Duodenal mucosa (tissue), 2 donors: ENCODE results near the gene OLR1.

Experiments
- H3K27ac ChIP-seq: one replicate; pipeline ENCODE4 v1.7.0; 2013; ENCODE audit warnings: low read depth, low read length
- H3K27me3 ChIP-seq, 2 donors: one replicate each; pipeline ENCODE4 v1.7.0; 2013; ENCODE audit warnings: low read length in 2 of 2, control low read depth in 1 of 2; ENCODE audit not compliant: insufficient read depth in 2 of 2, control insufficient read depth in 1 of 2
- H3K36me3 ChIP-seq, 2 donors: one replicate each; pipeline ENCODE4 v1.7.0; 2013; ENCODE audit warnings: low read length in 2 of 2, control low read depth in 1 of 2; ENCODE audit not compliant: insufficient read depth in 2 of 2, control insufficient read depth in 1 of 2
- H3K4me1 ChIP-seq, 2 donors: one replicate each; pipeline ENCODE4 v1.7.0; 2013; ENCODE audit warnings: low read length in 2 of 2, control low read depth in 1 of 2; ENCODE audit not compliant: insufficient read depth in 2 of 2, control insufficient read depth in 1 of 2
- H3K4me3 ChIP-seq, 2 donors: one replicate each; pipeline ENCODE4 v1.7.0; 2013; ENCODE audit warnings: low read length in 2 of 2, low read depth in 1 of 2
- H3K9ac ChIP-seq, 2 donors: one replicate each; pipeline ENCODE4 v1.7.0; 2013; ENCODE audit warnings: low read length in 2 of 2, low read depth in 1 of 2
- H3K9me3 ChIP-seq, 2 donors: one replicate each; pipeline ENCODE4 v1.7.0; 2013; ENCODE audit warnings: low read length in 2 of 2, control low read depth in 1 of 2; ENCODE audit not compliant: control insufficient read depth in 1 of 2

Gene OLR1

DNA sequence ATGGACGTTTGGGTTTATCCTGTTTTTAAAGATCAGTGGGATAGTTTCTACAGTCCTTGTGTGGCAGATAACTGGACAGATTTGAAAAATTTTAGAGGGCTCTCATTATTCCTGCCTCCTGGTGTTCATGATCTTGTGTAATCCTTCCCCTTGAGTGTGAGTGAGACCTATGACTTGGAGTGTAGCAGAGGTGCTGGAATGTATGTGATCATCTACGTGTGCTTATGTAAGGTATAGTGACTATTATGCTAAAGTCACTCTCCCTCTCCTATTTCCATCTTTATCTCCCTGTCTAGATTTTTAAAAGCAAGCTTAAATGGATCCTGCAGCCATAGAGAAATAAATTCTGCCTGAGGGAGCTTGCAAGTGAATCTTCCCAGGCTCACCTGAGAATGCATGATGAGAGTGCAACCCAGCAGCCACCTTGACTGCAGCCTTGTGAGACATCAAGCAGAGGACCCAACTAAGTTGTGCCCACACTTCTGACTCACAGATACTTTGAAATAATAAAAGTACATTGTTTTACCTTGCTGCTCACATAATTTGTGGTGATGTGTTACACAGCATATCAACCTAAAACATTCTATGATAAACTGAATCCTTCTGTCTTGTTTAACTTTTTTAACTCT is 3.2 kb upstream of the OLR1 start:
- H3K4me3 ChIP-seq = no peak overlapping the region
- H3K27ac ChIP-seq = no peak overlapping the region
- H3K4me1 ChIP-seq = peaks cover 0 to 4% of the 10 kb centered on the region in 2 donors
- H3K9me3 ChIP-seq = no peaks in the 10 kb centered on the region
- no peaks in the 10 kb centered on the region for H3K27me3 ChIP-seq
- no peak overlapping the region for H3K9ac ChIP-seq
- no peaks in the 10 kb centered on the region for H3K36me3 ChIP-seq

GRCh38 chr12:10170216-10170615 is 1.7 kb downstream of the OLR1 start:
- H3K27ac ChIP-seq = no peak overlapping the region
- no peak overlapping the region for H3K4me3 ChIP-seq
- H3K27me3 ChIP-seq = no peaks in the 10 kb centered on the region
- no peaks in the 10 kb centered on the region for H3K9me3 ChIP-seq
- H3K36me3 ChIP-seq = no peaks in the 10 kb centered on the region
- no peak overlapping the region for H3K9ac ChIP-seq
- no peaks in the 10 kb centered on the region for H3K4me1 ChIP-seq

DNA sequence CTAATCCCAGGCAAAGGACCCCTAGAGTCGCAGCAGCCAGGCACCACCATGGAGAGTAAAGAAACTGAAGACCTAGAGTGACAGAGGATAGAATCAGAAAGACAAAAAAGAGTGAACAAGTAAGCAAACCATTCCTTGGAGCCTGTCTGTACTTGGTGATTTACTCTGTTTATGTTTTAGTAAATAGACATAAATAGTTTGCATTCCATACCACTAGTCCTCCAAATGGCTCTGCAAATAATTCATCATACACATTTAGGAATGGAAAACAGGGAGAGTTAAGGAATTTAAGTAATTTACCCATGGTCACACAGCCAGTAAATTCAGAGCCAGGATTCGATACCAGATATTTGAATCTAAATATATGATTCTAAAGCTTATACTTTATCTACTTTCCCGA is 2.8 kb downstream of the OLR1 start:
- Histone ChIP-seq H3K27ac (no peak overlapping the region), H3K4me1 (no peaks in the 10 kb centered on the region), H3K36me3 (no peaks in the 10 kb centered on the region), H3K27me3 (no peaks in the 10 kb centered on the region), H3K9me3 (no peaks in the 10 kb centered on the region), H3K4me3 (no peak overlapping the region), H3K9ac (no peak overlapping the region)

DNA sequence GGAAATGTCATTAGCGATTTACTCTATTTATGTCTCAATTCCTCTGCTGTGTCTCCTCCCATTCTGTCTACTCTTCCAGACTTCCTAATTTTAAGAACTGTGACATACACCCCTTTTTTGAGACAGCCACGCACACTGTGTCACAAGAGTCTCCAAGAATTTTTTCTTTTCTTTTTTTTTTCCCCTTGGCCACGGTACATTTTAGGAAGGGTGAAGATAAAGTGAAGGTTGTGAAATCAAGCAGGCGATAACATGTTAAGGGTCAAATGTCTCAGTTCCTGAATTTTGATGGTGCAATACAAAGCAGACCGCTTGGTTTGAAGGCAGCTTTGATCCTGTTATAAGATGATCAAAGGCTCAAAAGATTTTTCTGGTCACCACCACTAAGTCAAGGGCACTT is 4.3 kb downstream of the OLR1 start:
- Histone ChIP-seq H3K4me3 (no peak overlapping the region), H3K27ac (no peak overlapping the region)

DNA sequence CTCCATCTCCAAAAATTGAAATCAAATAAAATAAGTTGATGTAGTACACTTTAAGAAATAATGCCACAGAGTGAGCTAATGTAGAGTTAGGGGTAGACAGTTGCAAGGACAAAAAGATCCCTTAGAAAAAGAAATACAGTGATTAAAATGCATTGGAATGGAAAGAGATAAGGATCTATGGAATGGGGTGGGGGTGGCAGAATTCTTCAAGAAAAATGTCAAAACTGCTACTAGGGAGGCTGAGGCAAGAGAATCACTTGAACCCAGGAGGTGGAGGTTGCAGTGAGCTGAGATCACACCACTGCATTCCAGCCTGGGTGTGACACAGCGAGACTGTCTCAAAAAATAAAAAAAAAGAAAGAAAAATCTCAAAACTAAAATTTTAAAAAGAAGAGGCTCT is 6.5 kb downstream of the OLR1 start:
- no peaks in the 10 kb centered on the region for H3K36me3 ChIP-seq
- H3K9ac ChIP-seq = no peak overlapping the region
- no peaks in the 10 kb centered on the region for H3K4me1 ChIP-seq
- no peak overlapping the region for H3K4me3 ChIP-seq
- H3K27me3 ChIP-seq = no peaks in the 10 kb centered on the region
- no peaks in the 10 kb centered on the region for H3K9me3 ChIP-seq
- no peak overlapping the region for H3K27ac ChIP-seq

More for the DNA sequence above, 4.3 kb downstream of the OLR1 start:
- Histone ChIP-seq H3K9ac (no peak overlapping the region), H3K36me3 (no peaks in the 10 kb centered on the region), H3K27me3 (no peaks in the 10 kb centered on the region), H3K9me3 (no peaks in the 10 kb centered on the region), H3K4me1 (no peaks in the 10 kb centered on the region)

DNA sequence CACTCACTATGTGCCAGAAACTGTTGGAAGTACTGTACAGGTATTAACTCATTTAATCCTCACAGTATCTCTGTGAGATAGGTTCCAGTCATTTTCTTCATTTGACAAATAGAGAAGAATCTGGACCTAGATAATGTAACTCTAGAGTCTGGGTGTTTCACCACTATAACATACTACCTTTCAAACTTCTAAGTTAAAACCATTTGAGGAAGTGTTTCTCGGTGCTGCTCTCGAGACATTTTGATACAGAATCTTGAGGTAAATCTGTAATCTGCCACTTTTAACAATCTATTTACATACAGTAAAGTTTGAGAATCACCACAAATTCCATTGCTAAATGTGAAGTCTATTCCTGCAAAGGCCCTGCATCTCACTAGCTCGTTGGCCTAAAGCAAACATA is 8.8 kb downstream of the OLR1 start:
- Histone ChIP-seq H3K9ac (no peak overlapping the region), H3K36me3 (no peaks in the 10 kb centered on the region), H3K9me3 (no peaks in the 10 kb centered on the region), H3K27ac (no peak overlapping the region), H3K27me3 (no peaks in the 10 kb centered on the region), H3K4me3 (no peak overlapping the region), H3K4me1 (no peaks in the 10 kb centered on the region)

GRCh38 chr12:10160617-10161385 is 11.1 kb downstream of the OLR1 start:
- H3K9me3 ChIP-seq = no peaks in the 10 kb centered on the region
- no peaks in the 10 kb centered on the region for H3K4me1 ChIP-seq
- H3K36me3 ChIP-seq = no peaks in the 10 kb centered on the region
- no peaks in the 10 kb centered on the region for H3K27me3 ChIP-seq
- no peak overlapping the region for H3K27ac ChIP-seq
- H3K4me3 ChIP-seq = no peak overlapping the region
- H3K9ac ChIP-seq = no peak overlapping the region

DNA sequence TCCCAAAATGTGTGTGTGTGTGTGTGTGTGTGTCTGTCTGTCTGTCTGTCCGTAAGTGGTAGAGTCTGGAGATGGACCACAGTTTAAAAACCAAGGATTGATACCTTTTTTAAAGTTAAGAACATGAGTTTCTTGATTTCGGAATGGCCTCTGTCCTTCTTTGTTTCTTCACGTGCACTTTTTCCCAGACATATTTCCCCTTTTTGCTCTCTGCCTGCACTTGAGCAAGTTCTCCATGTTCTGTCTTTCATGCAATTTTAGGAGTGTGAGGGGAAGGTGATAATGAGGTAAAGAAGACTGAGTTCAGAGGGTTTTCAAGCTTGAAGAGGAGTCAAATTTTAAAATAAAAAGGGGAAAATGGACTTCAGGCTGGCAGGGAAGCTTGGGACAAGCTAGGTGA is 12.7 kb downstream of the OLR1 start:
- Histone ChIP-seq H3K4me3 (no peak overlapping the region), H3K4me1 (no peaks in the 10 kb centered on the region), H3K27me3 (no peaks in the 10 kb centered on the region), H3K36me3 (no peaks in the 10 kb centered on the region), H3K27ac (no peak overlapping the region), H3K9me3 (no peaks in the 10 kb centered on the region), H3K9ac (no peak overlapping the region)

DNA sequence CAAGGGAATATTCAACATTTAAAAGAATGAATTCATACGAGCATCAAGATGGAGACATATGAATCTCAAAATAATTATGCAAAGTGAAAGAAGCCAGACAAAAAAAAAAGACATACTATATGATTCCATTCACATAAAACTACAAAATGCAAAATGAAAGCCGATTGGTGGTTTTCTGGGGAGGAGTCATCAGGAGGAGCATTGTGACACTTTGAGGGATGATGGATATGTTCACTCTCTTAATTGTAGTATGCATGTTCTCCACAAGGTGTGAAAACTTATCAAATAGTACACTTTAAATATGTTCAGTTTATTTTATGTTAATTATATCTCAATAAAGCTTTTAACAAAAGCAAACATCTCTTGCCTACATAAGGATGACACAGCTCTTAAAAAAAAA is 13.5 kb downstream of the OLR1 start:
- peaks cover 0 to 6% of the 10 kb centered on the region in 2 donors for H3K4me1 ChIP-seq
- H3K36me3 ChIP-seq = no peaks in the 10 kb centered on the region
- H3K27ac ChIP-seq = no peak overlapping the region
- no peaks in the 10 kb centered on the region for H3K27me3 ChIP-seq
- no peak overlapping the region for H3K9ac ChIP-seq
- no peak overlapping the region for H3K4me3 ChIP-seq
- H3K9me3 ChIP-seq = no peaks in the 10 kb centered on the region

- H3K9me3 ChIP-seq = no peaks in the 10 kb centered on the region
- peaks cover 0 to 6% of the 10 kb centered on the region in 2 donors for H3K4me1 ChIP-seq
- H3K27ac ChIP-seq = no peak overlapping the region
These were observed 16.0 kb downstream of the OLR1 start for GRCh38 chr12:10155966-10156365.

More at GRCh38 chr12:10155966-10156365, 16.0 kb downstream of the OLR1 start:
- no peaks in the 10 kb centered on the region for H3K27me3 ChIP-seq
- H3K36me3 ChIP-seq = no peaks in the 10 kb centered on the region
- H3K9ac ChIP-seq = no peak overlapping the region
- H3K4me3 ChIP-seq = no peak overlapping the region
